HepG2 (cell line): ENCODE data around the gene NPPA. TPM values are rescaled to one million over a fixed set of nuclear protein-coding genes. Genes with fewer than 3 reads are reported as not detected.
A peak's percentile ranks its signal among the peaks of the same experiment; 100 is the strongest.

ENCODE experiments used
- ATAC-seq: fragments of 200-7000 bp; cut with Tn5 transposase; 3 replicates; pipeline ENCODE4 v1.9.1; 2020; ENCODE audit warnings: mild to moderate bottlenecking, moderate library complexity
- BruUV-seq: library from RNA; stranded (reverse); fragments of 400-500 nt; replicated peaks from 2 replicates; lab custom pipeline; 2021; lab: Mats Ljungman, UMichigan
- CTCF ChIA-PET: fragments of 300-600 bp; formaldehyde crosslinking; extraction: SDS; loops from one replicate; lab custom pipeline; 2021; ENCODE audit warnings: low total read pairs, inconsistent platforms, low intra/inter-chr PET ratio; lab: Yijun Ruan, JAX
- POLR2A ChIA-PET: fragments of 350-600 bp; sonication (Branson Sonifier 250); formaldehyde crosslinking; loops from one replicate; lab custom pipeline; 2020; ENCODE audit warnings: antibody characterized with exemption, inconsistent platforms; lab: Yijun Ruan, JAX
- DNase-seq: peaks from one replicate; pipeline ENCODE4 v3.0.0-alpha.2; 2015; ENCODE audit warnings: low spot score
- FAIRE-seq: peaks from 3 replicates; lab custom pipeline; 2011; peaks lifted over from hg19 to GRCh38; lab: Jason Lieb, UNC
- H2AFZ ChIP-seq: one replicate; pipeline ENCODE4 v1.6.1; 2011; ENCODE audit warnings: low read length, inconsistent platforms
- H3K27ac ChIP-seq: fragments of 300-600 bp; 3 replicates; pipeline ENCODE4 v1.8.0; 2011; ENCODE audit warnings: mixed run types, mild to moderate bottlenecking, mixed read lengths, low read length, inconsistent platforms; ENCODE audit not compliant: insufficient read depth; ENCODE audit errors: extremely low read length
- H3K27me3 ChIP-seq, 2 experiments: fragments of 200-600 bp in 1 of 2; 2 replicates in 1 of 2; 3 replicates in 1 of 2; pipeline versions ENCODE4 v1.6.0 to v1.8.0; 2011; ENCODE audit warnings: low read length in 2 of 2, mild to moderate bottlenecking in 2 of 2, moderate library complexity in 2 of 2, inconsistent platforms in 1 of 2; ENCODE audit not compliant: insufficient read depth in 2 of 2, control insufficient read depth in 1 of 2
- H3K36me3 ChIP-seq, 2 experiments: fragments of 200-600 bp in 1 of 2; replicated peaks in 1 of 2; 2 replicates in 1 of 2; 3 replicates in 1 of 2; pipeline versions ENCODE4 v1.5.1 to v1.8.0; 2011; ENCODE audit warnings: low read length in 2 of 2, inconsistent platforms in 1 of 2; ENCODE audit not compliant: insufficient read depth in 2 of 2, control insufficient read depth in 1 of 2
- H3K4me1 ChIP-seq: 2 replicates; pipeline ENCODE4 v1.5.1; 2012; ENCODE audit warnings: low read length, inconsistent platforms; ENCODE audit not compliant: insufficient read depth
- H3K4me2 ChIP-seq: 2 replicates; pipeline ENCODE4 v1.6.0; 2011; ENCODE audit warnings: low read depth, low read length, inconsistent platforms
- H3K4me3 ChIP-seq, 3 experiments: fragments of 200-600 bp in 1 of 3; sonication (generic), shearing (Covaris generic) in 1 of 3; replicated peaks in 1 of 3; 2 replicates each; pipeline ENCODE4 v1.5.1; 2011 to 2016; ENCODE audit warnings: low read length in 3 of 3, inconsistent platforms in 2 of 3, low read depth in 2 of 3, mild to moderate bottlenecking in 2 of 3, control low read depth in 1 of 3, mixed read lengths in 1 of 3; ENCODE audit not compliant: insufficient read depth in 1 of 3
- H3K79me2 ChIP-seq: one replicate; pipeline ENCODE4 v1.6.1; 2011; ENCODE audit warnings: low read length, inconsistent platforms; ENCODE audit not compliant: insufficient read depth
- H3K9ac ChIP-seq: 2 replicates; pipeline ENCODE4 v1.6.0; 2011; ENCODE audit warnings: mild to moderate bottlenecking, low read depth, low read length, inconsistent platforms; ENCODE audit not compliant: insufficient read depth
- H3K9me3 ChIP-seq: 2 replicates; pipeline ENCODE4 v1.5.1; 2012; ENCODE audit warnings: mild to moderate bottlenecking, low read length
- H4K20me1 ChIP-seq: 2 replicates; pipeline ENCODE4 v1.6.0; 2011; ENCODE audit warnings: inconsistent platforms, mild to moderate bottlenecking, low read length, moderate library complexity; ENCODE audit not compliant: insufficient read depth
- GABPB1 ChIP-seq: IDR thresholded peaks from 2 replicates; pipeline ENCODE4 v1.6.1; 2016; ENCODE audit warnings: mild to moderate bottlenecking, missing genetic modification reagents, moderate library complexity, missing compliant biosample characterization
- HOXA7 ChIP-seq: sonication (generic); formaldehyde crosslinking; IDR thresholded peaks from 2 replicates; pipeline ENCODE4 v1.8.1; 2022; ENCODE audit warnings: mild to moderate bottlenecking, missing genetic modification reagents, moderate library complexity
- RFX1 ChIP-seq: fragments of 450-650 bp; IDR thresholded peaks from 2 replicates; pipeline ENCODE4 v1.6.1; 2017
- USF2 ChIP-seq, 2 experiments: sonication (generic) in 1 of 2; formaldehyde crosslinking in 1 of 2; IDR thresholded peaks; 2 replicates each; pipeline versions ENCODE4 v1.5.1 to v1.6.1; 2011 to 2020; ENCODE audit warnings: borderline replicate concordance in 1 of 2, low read depth in 1 of 2, low read length in 1 of 2, mild to moderate bottlenecking in 1 of 2, missing genetic modification reagents in 1 of 2, moderate library complexity in 1 of 2
- ZBTB42 ChIP-seq: sonication (generic); formaldehyde crosslinking; IDR thresholded peaks from 2 replicates; pipeline ENCODE4 v1.5.0; 2020; ENCODE audit warnings: mild to moderate bottlenecking, missing genetic modification reagents
- ZNF263 ChIP-seq: sonication (generic); formaldehyde crosslinking; IDR thresholded peaks from 2 replicates; pipeline ENCODE4 v1.4.0; 2020; ENCODE audit warnings: missing genetic modification reagents
- ZNF687 ChIP-seq: sonication (generic); formaldehyde crosslinking; IDR thresholded peaks from 2 replicates; pipeline ENCODE4 v1.5.1; 2020; ENCODE audit warnings: mild to moderate bottlenecking, missing genetic modification reagents, moderate library complexity
- ZSCAN9 ChIP-seq: IDR thresholded peaks from 2 replicates; pipeline ENCODE4 v1.6.1; 2016; ENCODE audit warnings: borderline replicate concordance
- WGBS: methylation state at CpG from one replicate; pipeline ENCODE4 v1.1.6; 2017; ENCODE audit warnings: low lambda C conversion rate; 5-methylcytosine and 5-hydroxymethylcytosine counted together
- in situ Hi-C: cut with HindIII; loops from 2 replicates; pipeline ENCODE4 v1.10.0; 2017; ENCODE audit warnings: low pct_unique_long_range_greater_than_20kb; ENCODE audit not compliant: extremely low pct_ligation_motif_present
- intact Hi-C: fragments of 100-400 bp; cut with micrococcal nuclease; formaldehyde crosslinking; loops from one replicate; pipeline ENCODE4 v1.10.0; 2022; ENCODE audit not compliant: unreplicated experiment
- polyA plus RNA-seq, 8 experiments: library from polyadenylated mRNA; depleted of rRNA in 3 of 8; stranded (reverse) in 7 of 8; unstranded in 1 of 8; fragments of >200 nt; fragmentation: Illumina TruSeq in 4 of 8; extraction: Trizol in 4 of 8; gene quantifications; 2 replicates each; pipeline versions ENCODE4 v1.2.1 to v1.2.3, GENCODE V29; 2011 to 2016; ENCODE audit warnings: low read depth in 4 of 8, missing spikeins in 1 of 8, mixed read lengths in 1 of 8; ENCODE audit not compliant: insufficient read depth in 1 of 8
- total RNA-seq, 5 experiments: library from RNA; depleted of rRNA; stranded (reverse); fragments of >200 nt; fragmentation: Illumina TruSeq; extraction: Trizol; gene quantifications; 2 replicates each; pipeline ENCODE4 v1.2.3, GENCODE V29; 2016; ENCODE audit warnings: low read depth in 1 of 5

Gene NPPA
- total and polyA plus RNA-seq, 2 of the 13 experiments (the other 11 are each of a cell fraction or from before 2014, with no cell fraction given), result not detected

GRCh38 chr1:11880181-11880575 is 32.6 kb upstream of the NPPA start:
- no peak overlapping the region for H3K4me3 ChIP-seq
- no peaks in the 10 kb centered on the region for H4K20me1 ChIP-seq
- peaks cover 55% of the 10 kb centered on the region for H3K4me1 ChIP-seq
- no peak overlapping the region for H3K27ac ChIP-seq
- H3K9ac ChIP-seq, result no peak overlapping the region
- FAIRE-seq (no peak), DNase-seq (no peak), ATAC-seq (peak; percentile 15; the same call in 1 of the 3 replicates)
- H3K9me3 ChIP-seq, result no peaks in the 10 kb centered on the region
- peaks cover 4 to 34% of the 10 kb centered on the region in 2 experiments; a peak in 4 of 5 replicates for H3K27me3 ChIP-seq
- peak overlapping the region; percentile 62; the same call in 1 of the 2 replicates for H3K4me2 ChIP-seq
- POLR2A ChIA-PET, result interaction anchor here (2.6 kb wide), 1 partner anchor 28 kb away, joined by 8 read pairs; no protein-coding TSS in a partner anchor
- no peaks in the 10 kb centered on the region for H3K36me3 ChIP-seq
- in situ Hi-C loops (no loop called here), intact Hi-C loops (no loop called here)
- CTCF ChIA-PET, result no interaction called here
- H3K79me2 ChIP-seq, result no peaks in the 10 kb centered on the region
- BruUV-seq, result no TSS peak
- no peak overlapping the region for H2AFZ ChIP-seq
- whole genome bisulfite sequencing, result 42% methylated on average over 2 of the region's 12 CpGs
- no peak for TF ChIP-seq HOXA7 (CRISPR knock-in tag)
- peak; percentile 36; the same call in 1 of the 2 replicates for TF ChIP-seq GABPB1 (CRISPR knock-in tag)

GRCh38 chr1:11879311-11880180 is 32.0 kb upstream of the NPPA start:
- Histone ChIP-seq H3K36me3 (no peaks in the 10 kb centered on the region), H3K9ac (no peak overlapping the region), H3K4me2 (no peak overlapping the region; the same call in 1 of the 2 replicates), H3K9me3 (no peaks in the 10 kb centered on the region), H3K4me3 (no peak overlapping the region), H3K4me1 (peaks cover 59% of the 10 kb centered on the region), H3K79me2 (no peaks in the 10 kb centered on the region), H3K27ac (no peak overlapping the region), H4K20me1 (no peaks in the 10 kb centered on the region), H2AFZ (no peak overlapping the region), H3K27me3 (peaks cover 4 to 36% of the 10 kb centered on the region in 2 experiments; a peak in 4 of 5 replicates)
- ChIA-PET POLR2A (interaction anchor here (2.6 kb wide), 1 partner anchor 29 kb away, joined by 8 read pairs; no protein-coding TSS in a partner anchor), CTCF (no interaction called here)
- ATAC-seq, result peak; percentile 4; the same call in 2 of the 3 replicates
- 36% methylated on average over 13 of the region's 28 CpGs for WGBS
- intact Hi-C loops, result no loop called here
- no peak for FAIRE-seq
- BruUV-seq, result no TSS peak
- in situ Hi-C loops, result no loop called here
- no peak for DNase-seq
- no peak for TF ChIP-seq ZBTB42
- TF ChIP-seq ZSCAN9 (CRISPR knock-in tag), result no peak
- no peak for TF ChIP-seq USF2 (IDR thresholded peaks at IDR 0.05; ENCODE audit: low read depth, low read length)
- no peak for TF ChIP-seq USF2 (CRISPR knock-in tag; IDR thresholded peaks at IDR 0.05; ENCODE audit: borderline replicate concordance)
- peak; percentile 37 for TF ChIP-seq ZNF687 (CRISPR knock-in tag)
- TF ChIP-seq ZNF263 (CRISPR knock-in tag), result peak; percentile 60
- no peak for TF ChIP-seq RFX1
